Posterior vena cava (tissue), 2 donors: ENCODE data around the gene TIMP2. TPM values are rescaled to one million over a fixed set of nuclear protein-coding genes. Genes with fewer than 3 reads are reported as not detected.
"Not testable (repeated sequence)": the region's sequence is repeated elsewhere in the genome, so short reads cannot be mapped to it uniquely, and the experiment has no call there.

Source experiments
- DNase-seq: peaks from one replicate; pipeline ENCODE4 v3.0.0-alpha.2; 2020; ENCODE audit warnings: low spot score
- intact Hi-C, 2 donors: fragments of 100-400 bp; cut with DNase I; formaldehyde crosslinking; loops; one replicate each; pipeline versions ENCODE4 v1.14.1 to v1.14.2; 2022 to 2023
- total RNA-seq, 2 donors: library from RNA; stranded (reverse); fragmentation: NEBNext Ultra II Directional; extraction: Animal tissue kit (Norgen Biotek cat#: 25700); gene quantifications; one replicate each; pipeline ENCODE4 v1.2.1, GENCODE V29; 2021
- donor health status: DM: yes; HTN: yes; CAD: no.
- donor health status: DM: yes; HTN: yes; CAD: no.

TIMP2 gene
- total RNA-seq, 2 donors from 2014 or later: 484 to 701 TPM

- DNase-seq: no peak
- intact Hi-C loops: loop anchor here in 1 of 2 donors (2.0 kb wide), 1 partner anchor 15 kb away; the partner anchor contains the start of gene CEP295NL
Measured at GRCh38 chr17:78917451-78918275, 7.5 kb downstream of the TIMP2 start.

GRCh38 chr17:78915872-78916632, 9.1 kb downstream of the TIMP2 start:
- intact Hi-C loops: no loop called here

GRCh38 chr17:78913115-78913514, 12.1 kb downstream of the TIMP2 start:
- no peak for DNase-seq
- intact Hi-C loops: no loop called here

More at GRCh38 chr17:78915872-78916632, 9.1 kb downstream of the TIMP2 start:
- DNase-seq: no peak

GRCh38 chr17:78912082-78912481, 13.1 kb downstream of the TIMP2 start:
- no peak for DNase-seq
- intact Hi-C loops: no loop called here

GRCh38 chr17:78911543-78911942, 13.6 kb downstream of the TIMP2 start:
- DNase-seq, intact Hi-C loops: not testable (repeated sequence)

- DNase-seq: no peak
- intact Hi-C loops: no loop called here
Measured at GRCh38 chr17:78910497-78911284, 14.5 kb downstream of the TIMP2 start.

- DNase-seq: no peak
- intact Hi-C loops: no loop called here
Measured at GRCh38 chr17:78908426-78908825, 16.8 kb downstream of the TIMP2 start.

GRCh38 chr17:78905541-78905940, 19.6 kb downstream of the TIMP2 start:
- no peak for DNase-seq
- intact Hi-C loops: no loop called here

GRCh38 chr17:78905116-78905515, 20.1 kb downstream of the TIMP2 start:
- intact Hi-C loops: no loop called here
- no peak for DNase-seq

GRCh38 chr17:78904371-78904770, 20.8 kb downstream of the TIMP2 start:
- DNase-seq: no peak
- intact Hi-C loops: no loop called here

GRCh38 chr17:78903101-78903779, 21.9 kb downstream of the TIMP2 start, which contains the start of gene CEP295NL:
TSS of gene CEP295NL (minus strand) at chr17:78903201. CDS start at chr17:78901828, 1,373 bp downstream.
- no peak for DNase-seq
- intact Hi-C loops: loop anchor here in 1 of 2 donors (2.0 kb wide), 1 partner anchor 16 kb away; no protein-coding TSS in a partner anchor

GRCh38 chr17:78902231-78902630, 23.0 kb downstream of the TIMP2 start:
- intact Hi-C loops: loop anchor here in 1 of 2 donors (2.0 kb wide), 1 partner anchor 17 kb away; no protein-coding TSS in a partner anchor
- not testable (repeated sequence) for DNase-seq

GRCh38 chr17:78901806-78902205, 23.4 kb downstream of the TIMP2 start:
- intact Hi-C loops: loop anchor here in 1 of 2 donors (2.0 kb wide), 1 partner anchor 17 kb away; no protein-coding TSS in a partner anchor
- DNase-seq: no peak

- DNase-seq: no peak
- intact Hi-C loops: no loop called here
Measured at GRCh38 chr17:78900816-78901215, 24.4 kb downstream of the TIMP2 start.

- intact Hi-C loops: no loop called here
Measured at GRCh38 chr17:78899361-78900260, 25.6 kb downstream of the TIMP2 start.

GRCh38 chr17:78898947-78899346, 26.2 kb downstream of the TIMP2 start:
- intact Hi-C loops: no loop called here
- no peak for DNase-seq

More at GRCh38 chr17:78899361-78900260, 25.6 kb downstream of the TIMP2 start:
- DNase-seq: no peak

GRCh38 chr17:78898075-78898836, 26.9 kb downstream of the TIMP2 start:
- intact Hi-C loops: no loop called here
- DNase-seq: no peak
